ENCODE results near the gene EPHA3. TPM values are rescaled to one million over a fixed set of nuclear protein-coding genes. Genes with fewer than 3 reads are reported as not detected.

EPHA3 gene
- total and polyA plus RNA-seq, 9 of the 15 experiments (the other 6 are each of a cell fraction or from before 2014, with no cell fraction given) = not detected

GRCh38 chr3:89238846-89239245 is 131.4 kb downstream of the EPHA3 start (continued):
- TF ChIP-seq ZNF609 (CRISPR knock-in tag; IDR thresholded peaks at IDR 0.05; ENCODE audit: borderline replicate concordance) = no peak

- 0% methylated on average over 1 of the region's 1 CpG for WGBS (ENCODE audit: insufficient coverage, low coverage, missing lambda C conversion rate)
- no peak overlapping the region for H3K4me3 ChIP-seq
- H3K4me1 ChIP-seq (replicated peaks in 1 of 2; ENCODE audit: control insufficient read depth in 2 of 2, insufficient read depth in 2 of 2, low read length in 2 of 2) = no peaks in the 10 kb centered on the region
- no peak overlapping the region for H3K27ac ChIP-seq (ENCODE audit: extremely low read depth, low read depth, low read length)
- DNase-seq (ENCODE audit: extremely low read depth in 1 of 4, low spot score in 3 of 4) = no peak
- H3K9ac ChIP-seq (ENCODE audit: insufficient read depth in 1 of 2, low read depth in 2 of 2, low read length in 2 of 2) = no peak overlapping the region
- H4K20me1 ChIP-seq (replicated peaks; ENCODE audit: control insufficient read depth, insufficient read depth, low read length) = no peaks in the 10 kb centered on the region
- BruUV-seq (replicated peaks) = no TSS peak
- H3K9me3 ChIP-seq (replicated peaks; ENCODE audit: control insufficient read depth, insufficient read depth, low read depth, low read length) = no peaks in the 10 kb centered on the region
- H3K4me2 ChIP-seq (ENCODE audit: insufficient read depth, low read length) = no peak overlapping the region
- H3K36me3 ChIP-seq (ENCODE audit: control insufficient read depth, insufficient read depth, low read length) = no peaks in the 10 kb centered on the region
- no peak for FAIRE-seq
- CTCF ChIA-PET (ENCODE audit: low intra/inter-chr PET ratio) = no interaction called here
- H3K27me3 ChIP-seq (ENCODE audit: control insufficient read depth in 2 of 2, insufficient read depth in 2 of 2, low read length in 2 of 2) = no peaks in the 10 kb centered on the region
- no peak for ATAC-seq
- POLR2A ChIA-PET = no interaction called here
- intact Hi-C loops (cut with micrococcal nuclease) (no loop called here), in situ Hi-C loops (cut with MboI) (no loop called here)
- no peaks in the 10 kb centered on the region for H3K9me1 ChIP-seq (ENCODE audit: control insufficient read depth, insufficient read depth, low read length)
- H2AFZ ChIP-seq (ENCODE audit: low read depth, low read length) = no peak overlapping the region
- no peaks in the 10 kb centered on the region for H3K79me2 ChIP-seq (ENCODE audit: control insufficient read depth, insufficient read depth, low read length)
- no peak for TF ChIP-seq RBM34 (IDR thresholded peaks at IDR 0.05; ENCODE audit: borderline replicate concordance, insufficient read depth, low read length)
- no peak for TF ChIP-seq ZBTB5 (IDR thresholded peaks at IDR 0.05)
- no peak for TF ChIP-seq PYGO2 (tag; IDR thresholded peaks at IDR 0.05)
- TF ChIP-seq FOXP1 (CRISPR knock-in tag; IDR thresholded peaks at IDR 0.05) = no peak
- no peak for TF ChIP-seq ZNF609 (CRISPR knock-in tag; IDR thresholded peaks at IDR 0.05; ENCODE audit: borderline replicate concordance)
Measured at GRCh38 chr3:89239774-89240173, 132.4 kb downstream of the EPHA3 start.

Data from K562 (cell line).